H1 (cell line): ENCODE results near the gene MRPL43. TPM values are rescaled to one million over a fixed set of nuclear protein-coding genes. Genes with fewer than 3 reads are reported as not detected.
A peak's percentile ranks its signal among the peaks of the same experiment; 100 is the strongest.

Experiments
- CTBP2 ChIP-seq: IDR thresholded peaks from 2 replicates; pipeline ENCODE4 v1.7.0; 2011; ENCODE audit warnings: borderline replicate concordance, mild to moderate bottlenecking, moderate library complexity, mixed read lengths, low read length; ENCODE audit not compliant: insufficient read depth, insufficient read length
- EGR1 ChIP-seq: IDR thresholded peaks from 2 replicates; pipeline ENCODE4 v1.6.1; 2011; ENCODE audit warnings: low read depth, low read length, borderline replicate concordance
- polyA plus RNA-seq, 7 experiments: library from polyadenylated mRNA; depleted of rRNA in 3 of 7; stranded (reverse) in 5 of 7; unstranded in 2 of 7; fragments of >200 nt in 5 of 7; fragments of 200-250 nt in 2 of 7; gene quantifications; 1 replicate in 5 of 7; 2 replicates in 1 of 7; 4 replicates in 1 of 7; pipeline versions ENCODE4 v1.2.1 to v1.2.3, GENCODE V29; 2011 to 2013; ENCODE audit warnings: missing spikeins in 2 of 7, mixed read lengths in 2 of 7
- total RNA-seq: library from RNA; stranded (reverse); fragmentation: NEBNext Ultra II Directional; extraction: Animal tissue kit (Norgen Biotek cat#: 25700); gene quantifications from 2 replicates; pipeline ENCODE4 v1.2.1, GENCODE V29; 2021

The MRPL43 gene
- total and polyA plus RNA-seq, 2 of the 8 experiments (the other 6 are each of a cell fraction or from before 2014, with no cell fraction given) = 74.1 to 149 TPM

DNA sequence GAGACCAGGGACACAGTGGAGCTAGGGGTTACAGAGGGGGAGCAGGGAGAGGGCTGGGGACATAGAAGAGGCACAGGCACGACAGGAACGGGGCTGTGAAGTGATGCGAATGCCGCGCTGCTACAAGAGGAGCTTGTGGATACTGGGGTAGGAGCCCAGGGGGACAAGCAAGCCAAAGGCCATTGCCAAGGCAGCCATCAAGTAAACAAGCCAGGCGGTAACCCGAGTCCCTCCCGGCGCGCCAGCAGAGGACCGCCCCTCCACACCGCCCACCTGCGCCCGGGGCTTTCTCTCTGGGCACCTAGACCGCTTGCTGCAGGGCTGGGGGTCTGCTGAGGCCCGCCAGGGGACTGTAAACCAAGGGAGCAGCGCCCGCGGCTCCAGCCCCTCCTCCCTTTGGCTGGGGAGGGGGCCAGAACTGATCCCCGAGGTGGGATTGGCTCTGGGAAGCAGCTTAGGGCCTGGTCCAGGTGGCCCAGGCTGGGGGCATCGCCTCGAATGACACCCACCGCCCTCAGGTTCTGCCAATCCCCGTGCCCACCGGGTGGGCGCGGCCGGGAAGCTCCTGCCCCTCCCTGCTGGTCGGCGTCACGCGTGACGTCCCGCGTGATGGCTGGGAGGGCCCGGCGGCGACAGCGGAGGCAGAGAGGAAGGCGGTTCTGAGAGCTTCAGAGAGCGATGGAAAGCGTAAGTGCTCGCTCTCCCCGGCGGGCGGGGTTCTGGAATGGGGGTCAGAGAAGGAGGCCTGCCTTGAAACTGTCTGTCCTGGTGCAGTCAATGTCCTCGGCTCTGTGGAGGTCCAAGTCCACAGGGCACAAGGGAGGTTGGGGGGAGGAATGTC, 44.7 kb upstream of the MRPL43 start (continued):
- TF ChIP-seq EGR1 = peak; percentile 16; the same call in 1 of the 2 replicates
- TF ChIP-seq CTBP2 = no peak
